Large intestine (tissue), 3 donors: ENCODE results near the gene NOL4L. TPM values are rescaled to one million over a fixed set of nuclear protein-coding genes. Genes with fewer than 3 reads are reported as not detected.
A peak's percentile ranks its signal among the peaks of the same experiment; 100 is the strongest.

ENCODE experiments used
- DNase-seq, 2 donors: peaks; one replicate each; pipeline versions ENCODE4 v3.0.0 to v3.0.0-alpha.2; 2013
- H3K27ac ChIP-seq: one replicate; pipeline ENCODE4 v1.5.1; 2013; ENCODE audit warnings: low read length
- H3K27me3 ChIP-seq: 2 replicates; pipeline ENCODE4 v1.6.1; 2013; ENCODE audit warnings: low read length; ENCODE audit not compliant: control insufficient read depth, insufficient read depth
- H3K36me3 ChIP-seq: 2 replicates; pipeline ENCODE4 v1.6.1; 2013; ENCODE audit warnings: low read length; ENCODE audit not compliant: control insufficient read depth, insufficient read depth
- H3K4me1 ChIP-seq: one replicate; pipeline ENCODE4 v1.6.1; 2013; ENCODE audit warnings: low read length; ENCODE audit not compliant: control insufficient read depth, insufficient read depth
- H3K4me3 ChIP-seq: one replicate; pipeline ENCODE4 v1.5.1; 2013; ENCODE audit warnings: low read length
- H3K9me3 ChIP-seq: one replicate; pipeline ENCODE4 v1.6.1; 2013; ENCODE audit warnings: mild to moderate bottlenecking, low read depth, low read length, moderate library complexity; ENCODE audit not compliant: control insufficient read depth
- WGBS: methylation state at CpG from one replicate; pipeline ENCODE4 v1.1.5; 2013; ENCODE audit warnings: low lambda C conversion rate; ENCODE audit not compliant: insufficient coverage; 5-methylcytosine and 5-hydroxymethylcytosine counted together
- polyA plus RNA-seq: library from polyadenylated mRNA; unstranded; fragments of 120-200 nt; gene quantifications from one replicate; pipeline ENCODE4 v1.2.1, GENCODE V29; 2013

The NOL4L gene
- polyA plus RNA-seq, 1 donor, result 81.7 TPM

DNA sequence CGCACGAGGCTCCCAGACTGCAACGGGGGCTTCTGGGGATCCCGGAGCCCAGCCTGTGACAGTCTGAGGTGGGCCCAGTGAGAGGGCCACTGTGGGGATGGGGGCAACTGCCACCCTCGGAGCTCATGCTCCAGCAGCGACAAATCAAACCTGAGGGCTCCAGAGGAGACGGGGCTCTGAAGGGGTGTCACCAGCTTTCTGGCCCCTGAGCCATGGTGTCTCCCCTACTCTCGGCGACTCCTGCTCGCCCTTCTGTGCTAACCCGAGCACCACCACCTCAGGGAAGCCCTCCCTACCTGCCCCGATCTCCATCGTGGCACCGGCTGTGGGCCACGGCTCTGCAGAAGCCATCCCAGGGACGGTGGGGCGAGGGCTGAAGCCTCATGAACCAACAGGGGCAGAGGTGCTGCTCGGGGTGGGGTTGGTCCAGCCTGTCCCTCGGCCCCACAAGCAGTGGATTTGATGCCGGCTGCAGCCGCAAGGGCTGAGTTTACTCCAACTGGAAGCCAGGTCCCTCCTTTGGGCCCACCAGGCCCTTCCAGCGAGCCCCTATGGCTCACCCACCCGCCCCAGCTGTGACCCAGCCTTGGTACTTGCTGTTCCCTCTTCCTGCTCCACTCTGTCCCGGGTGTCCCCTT, 124.3 kb downstream of the NOL4L start:
- no peak overlapping the region for H3K27ac ChIP-seq
- no peaks in the 10 kb centered on the region for H3K9me3 ChIP-seq
- no peak for DNase-seq
- H3K36me3 ChIP-seq, result peaks cover 62% of the 10 kb centered on the region
- peaks cover 58% of the 10 kb centered on the region for H3K4me1 ChIP-seq
- no CpG with 5 or more reads among the region's 24 CpGs for WGBS
- H3K27me3 ChIP-seq, result no peaks in the 10 kb centered on the region
- no peak overlapping the region for H3K4me3 ChIP-seq

DNA sequence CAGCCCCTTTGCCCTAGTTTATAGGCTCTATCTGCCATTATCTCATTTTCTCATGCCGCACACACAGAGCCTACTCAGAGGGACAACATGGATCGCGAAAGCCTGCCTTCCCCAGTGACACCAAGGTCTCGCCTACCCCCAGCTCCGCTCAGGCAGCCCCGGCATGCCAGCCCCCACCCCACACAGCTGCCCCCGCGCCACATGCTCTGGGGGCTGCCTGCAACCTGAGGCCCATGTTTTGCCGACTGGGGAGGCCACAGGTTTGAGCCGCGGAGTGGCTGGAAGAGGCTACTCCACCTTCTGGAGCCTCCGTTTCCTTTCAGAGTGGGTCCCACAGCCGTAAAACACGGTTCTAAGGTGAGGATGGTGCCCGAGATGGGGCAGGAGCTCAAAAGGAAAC, 124.9 kb downstream of the NOL4L start:
- Histone ChIP-seq H3K4me3 (no peak overlapping the region), H3K9me3 (no peaks in the 10 kb centered on the region), H3K27me3 (no peaks in the 10 kb centered on the region), H3K27ac (no peak overlapping the region), H3K4me1 (peaks cover 52% of the 10 kb centered on the region), H3K36me3 (peaks cover 66% of the 10 kb centered on the region)
- WGBS, result no CpG with 5 or more reads among the region's 15 CpGs
- DNase-seq, result no peak

DNA sequence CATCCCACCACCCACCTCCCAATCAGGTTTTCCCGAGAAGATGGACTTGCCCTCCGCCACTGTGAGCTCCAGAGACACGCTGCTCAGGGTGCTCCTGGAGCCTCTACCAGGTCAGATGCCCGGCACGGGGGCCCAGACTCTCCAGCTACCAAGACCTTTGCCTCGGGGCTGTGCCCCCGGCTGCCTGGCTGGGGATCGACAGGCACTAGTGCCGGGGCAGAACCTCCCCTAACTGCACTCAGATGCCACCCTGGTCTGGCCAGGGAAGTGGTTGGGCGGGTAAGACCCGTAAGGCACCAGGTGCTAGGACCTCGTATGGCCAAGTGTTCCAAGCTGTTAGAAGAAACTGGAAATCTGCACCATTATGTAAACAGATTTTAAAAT, 126.3 kb downstream of the NOL4L start:
- WGBS, result no CpG with 5 or more reads among the region's 12 CpGs
- no peak for DNase-seq
- peaks cover 38% of the 10 kb centered on the region for H3K4me1 ChIP-seq
- H3K27ac ChIP-seq, result no peak overlapping the region
- no peaks in the 10 kb centered on the region for H3K27me3 ChIP-seq
- peaks cover 67% of the 10 kb centered on the region for H3K36me3 ChIP-seq
- H3K4me3 ChIP-seq, result no peak overlapping the region
- no peaks in the 10 kb centered on the region for H3K9me3 ChIP-seq

DNA sequence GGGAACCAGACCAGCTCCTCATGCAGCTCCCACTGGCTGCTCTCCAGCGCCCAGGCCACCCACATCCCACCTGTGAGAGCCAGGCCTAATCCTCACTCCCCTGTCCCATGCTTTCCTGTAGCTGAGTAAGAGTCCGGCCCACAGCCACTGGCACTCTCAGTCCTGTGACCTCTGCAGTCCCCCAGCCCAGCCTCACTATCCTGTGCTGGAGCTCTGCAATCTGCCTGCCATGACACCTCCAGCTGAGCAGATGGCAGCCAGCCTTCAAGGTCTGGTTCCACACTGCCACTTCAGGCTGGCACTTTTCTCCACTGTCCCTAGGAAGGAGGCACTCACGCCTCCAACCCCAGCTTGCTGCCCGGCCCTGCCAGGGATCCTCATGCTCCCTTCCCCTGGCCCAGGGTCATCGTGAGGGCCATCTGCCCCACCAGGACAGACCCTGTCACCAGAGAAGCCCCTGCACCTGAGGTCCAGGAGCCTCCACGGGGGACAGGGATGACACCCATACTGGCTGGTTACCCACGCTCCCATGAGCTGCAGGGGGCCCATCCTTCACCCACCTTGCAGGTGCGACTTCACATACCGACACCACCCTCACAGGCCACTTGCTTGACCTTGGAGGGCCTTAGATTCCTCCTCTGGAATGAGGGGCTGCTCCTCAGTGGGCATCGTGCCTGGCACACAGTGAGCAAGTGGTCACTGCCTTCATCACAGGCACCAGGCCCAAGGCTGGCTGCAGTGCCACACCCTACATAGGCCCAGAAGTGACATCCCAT, 126.9 kb downstream of the NOL4L start:
- no peaks in the 10 kb centered on the region for H3K9me3 ChIP-seq
- no peak overlapping the region for H3K27ac ChIP-seq
- no peaks in the 10 kb centered on the region for H3K27me3 ChIP-seq
- H3K4me1 ChIP-seq, result peaks cover 32% of the 10 kb centered on the region
- no peak overlapping the region for H3K4me3 ChIP-seq
- H3K36me3 ChIP-seq, result peaks cover 67% of the 10 kb centered on the region
- WGBS, result no CpG with 5 or more reads among the region's 10 CpGs
- DNase-seq, result no peak

DNA sequence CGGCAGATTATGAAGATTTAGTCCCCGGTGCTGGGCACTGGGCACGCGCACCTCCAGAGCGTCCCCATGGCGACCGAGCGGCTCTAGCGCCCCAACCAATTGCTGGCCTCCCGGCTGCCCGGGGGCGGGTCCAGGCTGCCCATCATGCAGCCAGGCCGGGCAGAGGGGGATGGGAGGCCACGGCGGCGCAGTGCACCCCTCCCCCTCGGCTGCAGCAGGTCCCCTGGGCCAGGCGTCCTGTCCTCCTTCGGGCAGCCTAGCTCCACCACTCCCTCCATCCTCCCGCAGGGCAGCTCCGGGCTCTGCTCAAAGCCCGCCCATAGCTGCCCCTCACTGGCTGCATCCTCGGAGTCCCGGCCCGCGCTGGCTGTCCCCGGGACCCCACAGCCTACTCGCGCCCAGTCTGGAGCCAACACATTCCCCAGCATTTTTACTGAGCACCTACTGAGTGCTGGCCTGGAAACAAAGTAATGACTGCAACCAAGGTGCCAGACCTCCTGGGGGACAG, 127.6 kb downstream of the NOL4L start:
- no peaks in the 10 kb centered on the region for H3K27me3 ChIP-seq
- DNase-seq, result peak in 1 of 2 donors; percentile 56
- no peaks in the 10 kb centered on the region for H3K9me3 ChIP-seq
- peaks cover 25% of the 10 kb centered on the region for H3K4me1 ChIP-seq
- H3K36me3 ChIP-seq, result peaks cover 73% of the 10 kb centered on the region
- WGBS, result no CpG with 5 or more reads among the region's 29 CpGs
- H3K4me3 ChIP-seq, result peak overlapping the region; percentile 17
- no peak overlapping the region for H3K27ac ChIP-seq

DNA sequence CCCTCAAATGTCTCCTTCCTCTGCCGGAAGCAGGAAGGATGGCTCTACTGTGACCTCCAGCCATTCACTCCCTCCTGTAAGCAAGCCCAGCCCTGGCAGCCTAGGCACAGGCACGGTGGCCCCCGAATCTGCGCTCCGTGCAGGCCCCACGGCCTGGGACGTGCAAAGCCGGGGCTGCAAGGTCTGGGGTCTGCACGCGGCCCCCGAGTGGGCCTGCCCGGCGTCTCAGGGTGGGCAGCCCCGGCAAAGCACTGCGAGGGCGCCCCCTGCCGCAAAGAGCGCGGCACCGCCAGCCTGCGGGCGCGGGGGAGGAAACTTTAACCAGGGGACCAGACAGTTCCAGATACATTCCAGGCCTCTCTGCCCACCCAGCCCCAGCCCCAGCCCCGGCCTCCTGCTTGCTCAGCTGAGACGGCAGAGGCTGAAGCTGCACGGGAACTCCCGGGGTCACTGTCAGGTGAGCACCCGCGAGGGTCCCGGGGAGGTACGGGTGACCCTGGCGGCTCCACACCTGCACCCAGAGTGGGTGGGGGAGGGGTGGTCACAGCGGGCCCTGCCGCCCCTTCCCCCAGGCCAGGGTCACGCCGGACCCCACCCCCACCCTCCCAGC, 128.2 kb downstream of the NOL4L start:
- Histone ChIP-seq H3K4me3 (peak overlapping the region; percentile 17), H3K4me1 (peaks cover 20% of the 10 kb centered on the region), H3K9me3 (no peaks in the 10 kb centered on the region), H3K27ac (no peak overlapping the region), H3K36me3 (peaks cover 74% of the 10 kb centered on the region), H3K27me3 (no peaks in the 10 kb centered on the region)
- WGBS, result no CpG with 5 or more reads among the region's 36 CpGs
- DNase-seq, result peak in 1 of 2 donors; percentile 41

DNA sequence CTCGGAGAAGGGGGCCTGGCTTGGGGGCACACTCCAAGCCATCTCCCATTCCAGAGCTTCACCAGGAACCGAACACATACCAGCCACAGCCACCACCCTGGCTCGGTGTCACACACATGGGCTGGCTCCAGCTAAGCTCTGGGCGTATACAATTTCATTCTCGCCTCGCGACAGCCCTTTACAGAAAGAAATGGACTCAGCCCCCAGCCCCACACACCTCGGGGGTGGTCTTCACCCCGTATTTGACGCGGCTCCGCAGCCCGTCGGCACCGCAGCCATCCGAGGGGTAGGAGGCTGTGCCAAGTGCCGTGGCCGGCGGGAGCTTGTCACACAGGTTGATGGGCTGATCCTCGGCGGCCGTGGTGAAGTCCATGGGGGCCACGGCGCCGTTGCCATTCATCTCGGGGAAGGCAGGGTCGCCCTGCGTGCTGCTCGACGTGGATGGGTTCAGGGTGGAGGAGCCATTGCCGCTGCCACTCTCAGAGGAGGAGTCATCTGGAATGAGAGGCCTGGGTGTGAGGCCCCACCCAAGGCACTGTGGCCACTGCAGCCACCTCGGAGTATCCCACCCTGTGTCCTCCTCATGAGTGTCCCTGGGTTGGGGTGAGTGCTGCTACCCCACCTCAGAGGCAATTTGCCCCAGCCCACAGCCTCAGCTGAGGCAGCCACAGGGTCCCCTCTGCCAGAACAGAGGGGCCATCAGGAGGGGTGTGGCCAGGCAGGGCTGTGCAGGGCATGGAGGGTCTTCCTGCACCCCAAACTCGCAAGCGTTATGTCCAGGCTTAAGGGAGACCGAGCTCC, 129.0 kb downstream of the NOL4L start:
- H3K4me1 ChIP-seq, result peaks cover 16% of the 10 kb centered on the region
- no peaks in the 10 kb centered on the region for H3K27me3 ChIP-seq
- no peak overlapping the region for H3K4me3 ChIP-seq
- H3K27ac ChIP-seq, result no peak overlapping the region
- H3K9me3 ChIP-seq, result no peaks in the 10 kb centered on the region
- no peak for DNase-seq
- peaks cover 78% of the 10 kb centered on the region for H3K36me3 ChIP-seq
- WGBS, result 100% methylated on average over 1 of the region's 35 CpGs

DNA sequence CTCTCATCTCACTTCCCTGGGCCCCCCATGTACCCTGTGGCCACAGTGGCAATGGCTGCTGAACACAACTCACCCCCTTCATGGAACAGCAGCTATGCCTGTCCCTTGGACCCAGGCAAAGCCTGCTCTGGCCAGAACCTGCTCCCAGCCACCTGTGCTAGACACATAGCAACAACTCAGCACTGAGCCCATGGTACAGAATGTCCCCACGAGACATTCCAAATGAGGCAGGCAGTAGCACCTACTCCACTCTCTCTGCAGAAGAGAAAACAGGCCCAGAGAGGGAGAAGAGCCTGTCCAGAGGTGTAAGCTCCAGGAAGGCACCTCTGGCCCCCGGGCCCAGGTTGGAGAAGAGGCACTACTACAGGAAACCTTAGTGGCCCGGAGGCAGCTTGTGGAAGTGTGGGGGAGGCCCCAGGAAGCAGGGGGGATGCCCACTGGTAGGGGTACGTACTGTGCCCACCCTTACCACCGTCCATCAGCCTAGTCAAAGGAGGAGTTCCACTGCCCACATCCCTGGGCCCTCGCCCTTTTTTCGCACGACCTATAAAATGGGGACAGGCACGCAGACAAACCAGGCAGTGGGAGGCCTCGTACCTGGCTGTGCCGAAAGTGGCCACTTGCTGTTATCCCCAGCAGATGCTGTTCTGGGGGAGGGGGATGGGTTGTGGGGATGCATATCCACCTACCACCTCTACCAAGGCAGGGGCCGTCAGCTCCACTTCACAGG, 129.8 kb downstream of the NOL4L start:
- no peak overlapping the region for H3K4me3 ChIP-seq
- no peaks in the 10 kb centered on the region for H3K27me3 ChIP-seq
- DNase-seq, result no peak
- H3K4me1 ChIP-seq, result peaks cover 16% of the 10 kb centered on the region
- H3K27ac ChIP-seq, result no peak overlapping the region
- no peaks in the 10 kb centered on the region for H3K9me3 ChIP-seq
- no CpG with 5 or more reads among the region's 12 CpGs for WGBS
- H3K36me3 ChIP-seq, result peaks cover 78% of the 10 kb centered on the region

DNA sequence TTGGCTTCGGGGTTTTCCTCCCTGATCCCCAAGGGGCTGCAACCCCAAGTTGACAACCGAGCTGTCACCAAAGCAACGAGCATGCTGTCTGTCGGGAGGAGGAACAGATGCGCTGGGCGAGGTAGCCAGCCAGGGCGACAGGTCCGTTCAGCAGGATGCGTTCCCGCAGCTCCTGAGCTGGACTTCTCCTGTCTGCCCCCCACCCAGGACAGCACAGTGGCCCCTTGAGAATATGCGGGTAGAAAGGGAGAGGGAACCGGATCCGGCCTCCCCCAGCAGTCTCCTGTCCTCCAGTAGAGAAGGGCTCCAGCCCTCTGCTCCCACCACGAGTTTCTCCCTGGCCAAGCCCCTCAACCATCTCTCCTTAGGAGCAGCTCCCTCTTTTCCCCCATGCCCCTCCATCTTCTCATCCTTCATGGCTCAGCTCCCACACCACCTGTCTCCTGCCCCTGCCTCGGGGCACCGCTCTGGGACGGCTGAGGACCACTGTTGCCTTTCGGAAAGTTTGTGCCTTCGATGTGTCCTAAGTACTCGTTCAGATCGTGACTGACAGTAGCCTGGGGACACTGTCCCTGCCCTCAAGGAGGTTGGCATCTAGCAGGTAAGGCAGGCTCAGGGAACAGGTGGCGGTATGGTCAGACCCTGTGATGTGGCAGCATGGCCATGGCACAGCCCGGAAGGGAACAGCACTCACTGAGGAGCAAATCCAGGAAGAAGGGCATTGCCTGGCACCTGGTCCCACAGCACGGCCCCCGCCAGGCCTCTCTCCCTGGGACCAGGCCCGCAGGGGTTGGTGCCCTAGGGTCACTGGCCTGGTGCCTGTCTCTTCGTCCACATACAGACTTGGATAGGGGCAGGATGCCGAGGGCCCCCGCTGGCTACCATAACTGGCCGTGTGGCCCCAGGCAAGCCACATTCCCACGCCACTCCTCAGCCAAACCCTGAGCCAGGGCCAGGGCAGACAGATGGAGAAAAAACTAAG, 130.7 kb downstream of the NOL4L start:
- no peak overlapping the region for H3K27ac ChIP-seq
- H3K27me3 ChIP-seq, result no peaks in the 10 kb centered on the region
- no peaks in the 10 kb centered on the region for H3K9me3 ChIP-seq
- peaks cover 80% of the 10 kb centered on the region for H3K36me3 ChIP-seq
- no peak for DNase-seq
- no peak overlapping the region for H3K4me3 ChIP-seq
- no CpG with 5 or more reads among the region's 31 CpGs for WGBS
- peaks cover 16% of the 10 kb centered on the region for H3K4me1 ChIP-seq
